NCI-H524 (cell line): ENCODE data around the gene TMTC2.
A peak's percentile ranks its signal among the peaks of the same experiment; 100 is the strongest.

Experiments used
- DNase-seq, 2 experiments: peaks; one replicate each; lab custom pipeline; 2025; lab: John Stamatoyannopoulos, UW

Gene TMTC2

GRCh38 chr12:82954064-82954463 is 267.4 kb downstream of the TMTC2 start:
- no peak for DNase-seq

- DNase-seq: no peak
Measured at GRCh38 chr12:82954572-82954971, 267.9 kb downstream of the TMTC2 start.

GRCh38 chr12:82955043-82955442 is 268.3 kb downstream of the TMTC2 start:
- DNase-seq: no peak

GRCh38 chr12:82958966-82959365 is 272.3 kb downstream of the TMTC2 start:
- DNase-seq: no peak

GRCh38 chr12:82959821-82960220 is 273.1 kb downstream of the TMTC2 start:
- no peak for DNase-seq

- no peak for DNase-seq
Measured at GRCh38 chr12:82961835-82962234, 275.1 kb downstream of the TMTC2 start.

- peak in 1 of 2 experiments; percentile 23 for DNase-seq
Measured at GRCh38 chr12:82963956-82964355, 277.2 kb downstream of the TMTC2 start.

GRCh38 chr12:82964446-82964845 is 277.7 kb downstream of the TMTC2 start:
- DNase-seq: no peak

GRCh38 chr12:82966001-82966559 is 279.4 kb downstream of the TMTC2 start:
- no peak for DNase-seq

GRCh38 chr12:82968631-82969367 is 282.1 kb downstream of the TMTC2 start:
- peak; percentile 81 to 86 for DNase-seq

GRCh38 chr12:82970614-82971013 is 283.9 kb downstream of the TMTC2 start:
- no peak for DNase-seq

GRCh38 chr12:82971584-82971983 is 284.9 kb downstream of the TMTC2 start:
- peak in 1 of 2 experiments; percentile 24 for DNase-seq

GRCh38 chr12:82972624-82973023 is 285.9 kb downstream of the TMTC2 start:
- peak in 1 of 2 experiments; percentile 36 for DNase-seq

- DNase-seq: peak; percentile 51 to 87
Measured at GRCh38 chr12:82973592-82973991, 286.9 kb downstream of the TMTC2 start.

- DNase-seq: no peak
Measured at GRCh38 chr12:82981150-82981549, 294.4 kb downstream of the TMTC2 start.

GRCh38 chr12:82994117-82994516 is 307.4 kb downstream of the TMTC2 start:
- DNase-seq: no peak

- DNase-seq: no peak
Measured at GRCh38 chr12:82996168-82996812, 309.6 kb downstream of the TMTC2 start.

- DNase-seq: no peak
Measured at GRCh38 chr12:82998509-82998908, 311.8 kb downstream of the TMTC2 start.

- no peak for DNase-seq
Measured at GRCh38 chr12:83003026-83003425, 316.3 kb downstream of the TMTC2 start.

GRCh38 chr12:83005534-83006197 is 319.0 kb downstream of the TMTC2 start:
- DNase-seq: no peak

GRCh38 chr12:83008703-83009102 is 322.0 kb downstream of the TMTC2 start:
- DNase-seq: no peak

GRCh38 chr12:83010169-83010804 is 323.6 kb downstream of the TMTC2 start:
- no peak for DNase-seq
